Measurements from ENCODE around the gene BTF3L4.
A peak's percentile ranks its signal among the peaks of the same experiment; 100 is the strongest.

The BTF3L4 gene

DNA sequence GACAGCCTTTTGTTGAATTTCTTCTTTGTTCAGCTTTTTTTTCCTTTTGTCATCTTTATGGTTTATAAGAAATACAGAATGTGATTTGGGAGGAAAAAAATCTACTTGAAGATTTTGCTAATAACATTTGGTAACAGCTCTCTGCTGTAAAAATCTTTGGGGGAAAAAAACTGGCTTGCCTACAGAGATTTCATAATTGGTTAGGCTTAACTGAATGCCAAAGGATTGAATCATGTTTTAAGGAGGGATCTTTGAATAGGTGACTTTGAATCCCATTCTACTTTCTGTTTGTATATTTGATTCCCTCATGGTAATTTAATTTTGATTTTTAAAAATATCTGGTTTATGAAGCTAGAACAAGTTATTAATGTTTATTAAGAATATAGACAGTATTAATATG, 3.2 kb downstream of the BTF3L4 start:
- H3K27me3 ChIP-seq (ENCODE audit: insufficient read depth, poor library complexity, severe bottlenecking), result no peaks in the 10 kb centered on the region
- peaks cover 28% of the 10 kb centered on the region for H3K4me1 ChIP-seq (ENCODE audit: insufficient read depth, poor library complexity, severe bottlenecking)
- DNase-seq (ENCODE audit: low spot score) (no peak), ATAC-seq (ENCODE audit: low read depth) (no peak)
- H3K36me3 ChIP-seq (ENCODE audit: low read depth), result peaks cover 45% of the 10 kb centered on the region
- TF ChIP-seq, protein P1, sequence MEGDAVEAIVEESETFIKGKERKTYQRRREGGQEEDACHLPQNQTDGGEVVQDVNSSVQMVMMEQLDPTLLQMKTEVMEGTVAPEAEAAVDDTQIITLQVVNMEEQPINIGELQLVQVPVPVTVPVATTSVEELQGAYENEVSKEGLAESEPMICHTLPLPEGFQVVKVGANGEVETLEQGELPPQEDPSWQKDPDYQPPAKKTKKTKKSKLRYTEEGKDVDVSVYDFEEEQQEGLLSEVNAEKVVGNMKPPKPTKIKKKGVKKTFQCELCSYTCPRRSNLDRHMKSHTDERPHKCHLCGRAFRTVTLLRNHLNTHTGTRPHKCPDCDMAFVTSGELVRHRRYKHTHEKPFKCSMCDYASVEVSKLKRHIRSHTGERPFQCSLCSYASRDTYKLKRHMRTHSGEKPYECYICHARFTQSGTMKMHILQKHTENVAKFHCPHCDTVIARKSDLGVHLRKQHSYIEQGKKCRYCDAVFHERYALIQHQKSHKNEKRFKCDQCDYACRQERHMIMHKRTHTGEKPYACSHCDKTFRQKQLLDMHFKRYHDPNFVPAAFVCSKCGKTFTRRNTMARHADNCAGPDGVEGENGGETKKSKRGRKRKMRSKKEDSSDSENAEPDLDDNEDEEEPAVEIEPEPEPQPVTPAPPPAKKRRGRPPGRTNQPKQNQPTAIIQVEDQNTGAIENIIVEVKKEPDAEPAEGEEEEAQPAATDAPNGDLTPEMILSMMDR (IDR thresholded peaks at IDR 0.05; ENCODE audit: poor library complexity, severe bottlenecking), result no peak
- no peaks in the 10 kb centered on the region for H3K9me3 ChIP-seq (ENCODE audit: severe bottlenecking)
- peak overlapping the region; percentile 81 for H3K27ac ChIP-seq (ENCODE audit: poor library complexity, severe bottlenecking)
- H3K4me3 ChIP-seq (ENCODE audit: severe bottlenecking), result no peak overlapping the region

DNA sequence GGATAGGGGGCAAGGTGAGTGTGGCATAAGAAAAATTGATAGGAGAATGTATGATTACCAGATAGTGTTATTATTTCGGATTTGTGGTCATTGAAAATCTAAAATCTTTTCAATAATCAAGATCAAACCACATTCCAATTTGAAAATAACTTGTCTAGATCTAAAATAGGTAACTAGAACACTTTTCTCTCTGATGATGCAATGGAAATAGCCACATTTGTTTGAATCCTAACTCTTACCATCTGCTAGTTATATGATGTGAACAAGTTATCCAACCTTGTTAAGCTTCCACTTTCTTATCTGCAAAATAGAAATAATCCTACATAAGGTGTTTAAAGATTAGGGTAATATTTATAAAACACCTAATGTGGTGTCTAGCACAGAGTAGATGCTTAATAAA, 3.8 kb downstream of the BTF3L4 start:
- H3K27me3 ChIP-seq (ENCODE audit: insufficient read depth, poor library complexity, severe bottlenecking), result no peaks in the 10 kb centered on the region
- no peak overlapping the region for H3K4me3 ChIP-seq (ENCODE audit: severe bottlenecking)
- TF ChIP-seq, protein P1 (IDR thresholded peaks at IDR 0.05; ENCODE audit: poor library complexity, severe bottlenecking), result no peak
- H3K27ac ChIP-seq (ENCODE audit: poor library complexity, severe bottlenecking), result peak overlapping the region; percentile 81
- DNase-seq (ENCODE audit: low spot score) (no peak), ATAC-seq (ENCODE audit: low read depth) (no peak)
- peaks cover 51% of the 10 kb centered on the region for H3K36me3 ChIP-seq (ENCODE audit: low read depth)
- H3K4me1 ChIP-seq (ENCODE audit: insufficient read depth, poor library complexity, severe bottlenecking), result peaks cover 28% of the 10 kb centered on the region
- H3K9me3 ChIP-seq (ENCODE audit: severe bottlenecking), result no peaks in the 10 kb centered on the region

- no peak overlapping the region for H3K27ac ChIP-seq (ENCODE audit: poor library complexity, severe bottlenecking)
- H3K4me3 ChIP-seq (ENCODE audit: severe bottlenecking), result no peak overlapping the region
- peaks cover 60% of the 10 kb centered on the region for H3K36me3 ChIP-seq (ENCODE audit: low read depth)
- no peaks in the 10 kb centered on the region for H3K9me3 ChIP-seq (ENCODE audit: severe bottlenecking)
- TF ChIP-seq, protein P1 (IDR thresholded peaks at IDR 0.05; ENCODE audit: poor library complexity, severe bottlenecking), result no peak
- H3K27me3 ChIP-seq (ENCODE audit: insufficient read depth, poor library complexity, severe bottlenecking), result no peaks in the 10 kb centered on the region
- no peak for DNase-seq (ENCODE audit: low spot score)
- no peak for ATAC-seq (ENCODE audit: low read depth)
- peaks cover 28% of the 10 kb centered on the region for H3K4me1 ChIP-seq (ENCODE audit: insufficient read depth, poor library complexity, severe bottlenecking)
Observed at GRCh38 chr1:52060822-52061221, 4.7 kb downstream of the BTF3L4 start.

- no peak overlapping the region for H3K4me3 ChIP-seq (ENCODE audit: severe bottlenecking)
- DNase-seq (ENCODE audit: low spot score) (no peak), ATAC-seq (ENCODE audit: low read depth) (no peak)
- no peaks in the 10 kb centered on the region for H3K9me3 ChIP-seq (ENCODE audit: severe bottlenecking)
- peaks cover 84% of the 10 kb centered on the region for H3K36me3 ChIP-seq (ENCODE audit: low read depth)
- TF ChIP-seq, protein P1 (IDR thresholded peaks at IDR 0.05; ENCODE audit: poor library complexity, severe bottlenecking), result no peak
- peaks cover 19% of the 10 kb centered on the region for H3K4me1 ChIP-seq (ENCODE audit: insufficient read depth, poor library complexity, severe bottlenecking)
- H3K27me3 ChIP-seq (ENCODE audit: insufficient read depth, poor library complexity, severe bottlenecking), result no peaks in the 10 kb centered on the region
- no peak overlapping the region for H3K27ac ChIP-seq (ENCODE audit: poor library complexity, severe bottlenecking)
Observed at GRCh38 chr1:52063192-52063591, 7.1 kb downstream of the BTF3L4 start.

GRCh38 chr1:52070704-52071103, 14.6 kb downstream of the BTF3L4 start:
- no peaks in the 10 kb centered on the region for H3K4me1 ChIP-seq (ENCODE audit: insufficient read depth, poor library complexity, severe bottlenecking)
- ATAC-seq (ENCODE audit: low read depth), result no peak

More at GRCh38 chr1:52070704-52071103, 14.6 kb downstream of the BTF3L4 start:
- H3K27ac ChIP-seq (ENCODE audit: poor library complexity, severe bottlenecking), result no peak overlapping the region
- DNase-seq (ENCODE audit: low spot score), result no peak
- TF ChIP-seq, protein P1 (IDR thresholded peaks at IDR 0.05; ENCODE audit: poor library complexity, severe bottlenecking), result no peak
- H3K27me3 ChIP-seq (ENCODE audit: insufficient read depth, poor library complexity, severe bottlenecking), result no peaks in the 10 kb centered on the region
- H3K4me3 ChIP-seq (ENCODE audit: severe bottlenecking), result no peak overlapping the region
- H3K9me3 ChIP-seq (ENCODE audit: severe bottlenecking), result no peaks in the 10 kb centered on the region
- H3K36me3 ChIP-seq (ENCODE audit: low read depth), result peaks cover 88% of the 10 kb centered on the region

All from RWPE2 (cell line).